Measurements from ENCODE around the gene SLC25A33.

SLC25A33 gene

GRCh38 chr1:9586147-9586766 is 47.0 kb downstream of the SLC25A33 start:
- Histone ChIP-seq H3K9ac (ENCODE audit: low read length) (no peak overlapping the region), H3K4me2 (ENCODE audit: low read depth, low read length, poor library complexity, severe bottlenecking) (no peak overlapping the region), H3K27ac (ENCODE audit: low read depth, low read length) (no peak overlapping the region), H3K9me3 (ENCODE audit: insufficient read depth, low read length) (no peaks in the 10 kb centered on the region), H3F3A (ENCODE audit: insufficient read depth) (peaks cover 6% of the 10 kb centered on the region; the same call in 1 of the 2 replicates), H3K36me3 (ENCODE audit: low read length) (no peaks in the 10 kb centered on the region), H3K4me3 (ENCODE audit: insufficient read depth, low read length, poor library complexity, severe bottlenecking) (no peak overlapping the region), H3K27me3 (ENCODE audit: low read length) (no peaks in the 10 kb centered on the region), H4K20me1 (ENCODE audit: low read depth, low read length) (no peaks in the 10 kb centered on the region; the same call in 1 of the 2 replicates), H3K79me2 (ENCODE audit: insufficient read depth, low read length) (peaks cover 22% of the 10 kb centered on the region), H3K9me2 (replicated peaks; ENCODE audit: insufficient read depth, low read length) (no peaks in the 10 kb centered on the region), H2AFZ (ENCODE audit: low read depth, low read length, severe bottlenecking) (no peak overlapping the region)
- no peak for TF ChIP-seq EZH2phosphoT487 (conservative IDR thresholded peaks at IDR 0.05; ENCODE audit: low read length)
- no peak for TF ChIP-seq CTCF (IDR thresholded peaks at IDR 0.05; ENCODE audit: insufficient read depth, low read length, poor library complexity, severe bottlenecking)

- peaks cover 46% of the 10 kb centered on the region for H3K79me2 ChIP-seq (ENCODE audit: insufficient read depth, low read length)
- H3K9me2 ChIP-seq (replicated peaks; ENCODE audit: insufficient read depth, low read length), result no peaks in the 10 kb centered on the region
- H3K9ac ChIP-seq (ENCODE audit: low read length), result peak within 1 kb of the TSS; percentile 80
- peak within 1 kb of the TSS; percentile 83 for H2AFZ ChIP-seq (ENCODE audit: low read depth, low read length, severe bottlenecking)
- H3K4me2 ChIP-seq (ENCODE audit: low read depth, low read length, poor library complexity, severe bottlenecking), result peak within 1 kb of the TSS; percentile 77
- no peaks in the 10 kb centered on the region for H3K27me3 ChIP-seq (ENCODE audit: low read length)
- no peaks in the 10 kb centered on the region; the same call in 1 of the 2 replicates for H4K20me1 ChIP-seq (ENCODE audit: low read depth, low read length)
- TF ChIP-seq CTCF (IDR thresholded peaks at IDR 0.05; ENCODE audit: insufficient read depth, low read length, poor library complexity, severe bottlenecking) (peak; percentile 75), EZH2phosphoT487 (conservative IDR thresholded peaks at IDR 0.05; ENCODE audit: low read length) (no peak)
- peak within 1 kb of the TSS; percentile 65 for H3K4me3 ChIP-seq (ENCODE audit: insufficient read depth, low read length, poor library complexity, severe bottlenecking)
- H3K36me3 ChIP-seq (ENCODE audit: low read length), result no peaks in the 10 kb centered on the region
- no peaks in the 10 kb centered on the region for H3K9me3 ChIP-seq (ENCODE audit: insufficient read depth, low read length)
- peaks cover 6% of the 10 kb centered on the region; the same call in 1 of the 2 replicates for H3F3A ChIP-seq (ENCODE audit: insufficient read depth)
- H3K27ac ChIP-seq (ENCODE audit: low read depth, low read length), result peak within 1 kb of the TSS; percentile 34
These were observed 49.4 kb downstream of the SLC25A33 start, which contains the start of gene TMEM201 for GRCh38 chr1:9588551-9589143. TSS of gene TMEM201 (plus strand) at chr1:9588911. CDS start at chr1:9588931, 20 bp downstream.

- Histone ChIP-seq H2AFZ (ENCODE audit: low read depth, low read length, severe bottlenecking) (no peak overlapping the region), H3K4me2 (ENCODE audit: low read depth, low read length, poor library complexity, severe bottlenecking) (peak overlapping the region; percentile 77)
These were observed 50.0 kb downstream of the SLC25A33 start for GRCh38 chr1:9589144-9589718.

More at GRCh38 chr1:9589144-9589718, 50.0 kb downstream of the SLC25A33 start:
- Histone ChIP-seq H3K36me3 (ENCODE audit: low read length) (no peaks in the 10 kb centered on the region), H4K20me1 (ENCODE audit: low read depth, low read length) (no peaks in the 10 kb centered on the region; the same call in 1 of the 2 replicates), H3K9me2 (replicated peaks; ENCODE audit: insufficient read depth, low read length) (no peaks in the 10 kb centered on the region), H3K9me3 (ENCODE audit: insufficient read depth, low read length) (no peaks in the 10 kb centered on the region), H3K4me3 (ENCODE audit: insufficient read depth, low read length, poor library complexity, severe bottlenecking) (peak overlapping the region; percentile 65), H3K9ac (ENCODE audit: low read length) (peak overlapping the region; percentile 80), H3K79me2 (ENCODE audit: insufficient read depth, low read length) (peaks cover 52% of the 10 kb centered on the region), H3K27ac (ENCODE audit: low read depth, low read length) (peak overlapping the region; percentile 34), H3F3A (ENCODE audit: insufficient read depth) (peaks cover 6% of the 10 kb centered on the region; the same call in 1 of the 2 replicates), H3K27me3 (ENCODE audit: low read length) (no peaks in the 10 kb centered on the region)
- no peak for TF ChIP-seq CTCF (IDR thresholded peaks at IDR 0.05; ENCODE audit: insufficient read depth, low read length, poor library complexity, severe bottlenecking)
- TF ChIP-seq EZH2phosphoT487 (conservative IDR thresholded peaks at IDR 0.05; ENCODE audit: low read length), result no peak

Measured in SU-DHL-6 (cell line).